Ovary (tissue), 9 donors: Measurements from ENCODE around the gene SORCS2. TPM values are rescaled to one million over a fixed set of nuclear protein-coding genes. Genes with fewer than 3 reads are reported as not detected.

Experiments
- DNase-seq, 5 donors: peaks; one replicate each; pipeline ENCODE4 v3.0.0-alpha.2; 2019 to 2020
- H3K27ac ChIP-seq, 2 donors: fragments of 200-600 bp; one replicate each; pipeline versions ENCODE4 v1.5.1 to v1.8.0; 2019 to 2022
- H3K27me3 ChIP-seq: fragments of 200-600 bp; one replicate; pipeline ENCODE4 v1.8.0; 2022
- H3K36me3 ChIP-seq: fragments of 200-600 bp; sonication (generic); one replicate; pipeline ENCODE4 v1.5.1; 2019
- H3K4me1 ChIP-seq: one replicate; pipeline ENCODE4 v1.8.1; 2013; ENCODE audit warnings: mild to moderate bottlenecking, moderate library complexity; ENCODE audit not compliant: insufficient read depth
- H3K4me3 ChIP-seq: fragments of 200-600 bp; sonication (generic); one replicate; pipeline ENCODE4 v1.5.1; 2017
- H3K9me3 ChIP-seq, 2 donors: fragments of 200-600 bp in 1 of 2; sonication (generic) in 1 of 2; one replicate each; pipeline versions ENCODE4 v1.5.1 to v1.8.1; 2013 to 2019; ENCODE audit warnings: mild to moderate bottlenecking in 1 of 2, moderate library complexity in 1 of 2
- EP300 ChIP-seq: sonication (generic); formaldehyde crosslinking; IDR thresholded peaks from one replicate; pipeline ENCODE4 v1.6.1; 2017; ENCODE audit warnings: antibody characterized with exemption
- POLR2A ChIP-seq: fragments of 450-650 bp; IDR thresholded peaks from one replicate; pipeline ENCODE4 v1.6.1; 2017; ENCODE audit warnings: antibody characterized with exemption, mild to moderate bottlenecking, moderate library complexity
- WGBS, 3 donors: extraction: QIAGEN DNeasy Blood & Tissue Kit in 1 of 3; methylation state at CpG; one replicate each; pipeline versions ENCODE4 v1.1.5 to v1.1.7; 2013 to 2017; 5-methylcytosine and 5-hydroxymethylcytosine counted together
- intact Hi-C, 4 donors: fragments of 100-400 bp; cut with DNase I; formaldehyde crosslinking; loops; one replicate each; pipeline versions ENCODE4 v1.11.0 to v1.15.1; 2022 to 2023
- polyA plus RNA-seq, 2 donors: library from polyadenylated mRNA; stranded (reverse); fragments of 200-250 nt in 1 of 2; fragments of 350-450 nt in 1 of 2; fragmentation: Illumina TruSeq in 1 of 2; extraction: RNeasy Lipid Tissue Mini Kit (QIAGEN cat#74804) in 1 of 2; gene quantifications; one replicate each; pipeline ENCODE4 v1.2.3, GENCODE V29; 2013 to 2014
- total RNA-seq, 7 donors: library from RNA; depleted of rRNA in 2 of 7; stranded (reverse); fragments of >200 nt in 2 of 7; fragmentation: NEBNext Ultra II Directional in 3 of 7; extraction: Animal tissue kit (Norgen Biotek cat#: 25700) in 3 of 7; gene quantifications; one replicate each; pipeline versions ENCODE4 v1.1.0 to v1.2.4, GENCODE V29; 2016 to 2023
- TF ChIP-seq, protein P1 (sequence below), 3 donors: fragments of 450-650 bp in 2 of 3; fragments of 200-600 bp in 1 of 3; IDR thresholded peaks; one replicate each; pipeline versions ENCODE4 v1.5.1 to v1.8.0; 2016 to 2022; ENCODE audit warnings: antibody characterized with exemption in 3 of 3, mild to moderate bottlenecking in 1 of 3
- donor health status: DM: no; HTN: no; CAD: no; lungs with moderate emphysema.
- donor health status: DM: no; HTN: no; CAD: no.
- donor health status: Bipolar disorder and iron deficiency.
- donor health status: DM: yes; HTN: yes; CAD: no.
- donor health status: DM: no; HTN: no; CAD: no.
- donor health status: DM: yes; HTN: yes; CAD: no.

Gene SORCS2
- total and polyA plus RNA-seq, 9 donors = 0.60 to 23.9 (median 7.1) TPM

DNA sequence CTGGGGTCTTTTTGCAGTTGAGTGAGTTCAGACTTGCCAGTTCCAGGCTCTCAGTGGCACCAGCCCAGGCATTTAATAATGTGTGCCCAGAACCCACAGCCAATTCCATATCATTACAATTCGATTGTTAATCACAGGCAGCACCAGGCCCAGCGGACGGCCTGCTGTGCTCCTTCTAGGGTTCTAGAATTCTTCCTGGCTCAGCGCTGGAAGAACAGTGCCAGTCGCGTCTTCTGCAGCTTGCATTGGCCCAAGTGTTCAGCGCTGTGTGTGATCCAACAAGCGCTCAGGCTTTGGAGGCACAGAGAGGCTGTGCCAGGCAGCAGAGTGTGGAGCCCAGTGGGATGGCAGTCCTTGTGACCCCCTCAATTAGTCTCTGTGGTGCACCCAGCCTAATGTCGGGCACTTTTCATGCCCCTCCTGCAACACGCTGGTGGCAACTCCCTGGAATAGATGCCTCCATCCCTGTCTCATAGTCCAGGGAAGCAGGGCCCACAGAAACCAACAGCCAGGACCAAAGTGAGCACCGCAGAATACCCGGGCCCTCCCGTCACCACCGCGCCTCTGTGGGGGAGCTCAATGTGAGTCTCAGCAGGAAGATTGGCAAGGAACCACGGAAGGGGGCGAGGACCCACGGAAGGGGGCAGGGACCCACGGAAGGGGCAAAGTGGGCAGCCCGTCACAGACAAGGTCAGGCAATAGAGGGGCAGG lies 554.2 kb downstream of the SORCS2 start:
- intact Hi-C loops = no loop called here
- H3K4me3 ChIP-seq = no peak overlapping the region
- no peaks in the 10 kb centered on the region for H3K9me3 ChIP-seq
- no peak for DNase-seq
- no peaks in the 10 kb centered on the region for H3K36me3 ChIP-seq
- TF ChIP-seq, protein P1, sequence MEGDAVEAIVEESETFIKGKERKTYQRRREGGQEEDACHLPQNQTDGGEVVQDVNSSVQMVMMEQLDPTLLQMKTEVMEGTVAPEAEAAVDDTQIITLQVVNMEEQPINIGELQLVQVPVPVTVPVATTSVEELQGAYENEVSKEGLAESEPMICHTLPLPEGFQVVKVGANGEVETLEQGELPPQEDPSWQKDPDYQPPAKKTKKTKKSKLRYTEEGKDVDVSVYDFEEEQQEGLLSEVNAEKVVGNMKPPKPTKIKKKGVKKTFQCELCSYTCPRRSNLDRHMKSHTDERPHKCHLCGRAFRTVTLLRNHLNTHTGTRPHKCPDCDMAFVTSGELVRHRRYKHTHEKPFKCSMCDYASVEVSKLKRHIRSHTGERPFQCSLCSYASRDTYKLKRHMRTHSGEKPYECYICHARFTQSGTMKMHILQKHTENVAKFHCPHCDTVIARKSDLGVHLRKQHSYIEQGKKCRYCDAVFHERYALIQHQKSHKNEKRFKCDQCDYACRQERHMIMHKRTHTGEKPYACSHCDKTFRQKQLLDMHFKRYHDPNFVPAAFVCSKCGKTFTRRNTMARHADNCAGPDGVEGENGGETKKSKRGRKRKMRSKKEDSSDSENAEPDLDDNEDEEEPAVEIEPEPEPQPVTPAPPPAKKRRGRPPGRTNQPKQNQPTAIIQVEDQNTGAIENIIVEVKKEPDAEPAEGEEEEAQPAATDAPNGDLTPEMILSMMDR (IDR thresholded peaks at IDR 0.05) = no peak
- TF ChIP-seq EP300 (no peak), POLR2A (no peak)
- WGBS, 3 donors = 80 to 84% (median 83%) methylated on average over 19 to 20 of the region's 20 CpGs
- no peaks in the 10 kb centered on the region for H3K4me1 ChIP-seq
- H3K27ac ChIP-seq = no peak overlapping the region
- no peaks in the 10 kb centered on the region for H3K27me3 ChIP-seq

DNA sequence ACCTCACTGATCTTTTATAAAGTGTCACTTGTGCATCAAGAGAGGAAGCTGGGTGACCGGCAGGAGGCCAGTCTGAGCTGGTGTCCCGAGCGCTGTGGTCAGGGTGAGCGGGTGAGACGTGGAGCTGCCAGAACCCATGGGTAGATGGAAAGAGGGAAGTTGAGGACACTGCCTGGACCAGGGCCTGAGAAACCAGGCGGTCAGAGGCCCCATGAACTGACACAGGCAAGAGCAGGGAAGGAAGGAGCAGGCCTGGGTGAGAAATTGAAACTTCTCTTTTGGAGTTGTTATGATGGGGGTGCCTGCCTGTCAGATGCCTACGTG lies 554.7 kb downstream of the SORCS2 start:
- H3K4me3 ChIP-seq = no peak overlapping the region
- H3K27me3 ChIP-seq = no peaks in the 10 kb centered on the region
- no peaks in the 10 kb centered on the region for H3K4me1 ChIP-seq
- no peak for DNase-seq
- intact Hi-C loops = no loop called here
- H3K36me3 ChIP-seq = no peaks in the 10 kb centered on the region
- TF ChIP-seq, protein P1 (IDR thresholded peaks at IDR 0.05) = no peak
- TF ChIP-seq EP300 = no peak
- TF ChIP-seq POLR2A = no peak
- no peak overlapping the region for H3K27ac ChIP-seq
- 75 to 85% (median 82%) methylated on average over 7 of the region's 7 CpGs for WGBS, 3 donors
- no peaks in the 10 kb centered on the region for H3K9me3 ChIP-seq

DNA sequence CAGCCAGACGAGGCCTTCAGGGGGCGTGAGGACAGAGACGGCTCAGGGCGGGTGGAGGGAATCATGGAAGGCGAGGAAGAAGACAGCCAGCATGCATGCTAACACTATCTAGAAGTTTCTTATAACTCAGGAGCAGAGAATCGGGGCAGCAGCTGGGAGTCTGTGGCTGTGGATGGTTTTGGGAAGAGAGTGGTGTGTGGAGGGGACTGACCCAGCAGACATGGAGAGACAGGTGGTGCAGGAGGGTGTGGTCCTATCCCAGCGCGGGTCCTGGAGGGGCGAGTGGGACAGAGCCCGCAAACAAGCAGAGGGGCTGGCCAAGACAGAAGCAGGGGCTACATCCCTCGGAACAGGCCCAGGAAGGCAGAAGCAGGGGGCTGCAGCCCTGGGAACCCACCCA lies 555.2 kb downstream of the SORCS2 start:
- TF ChIP-seq POLR2A (no peak), EP300 (no peak)
- TF ChIP-seq, protein P1 (IDR thresholded peaks at IDR 0.05) = no peak
- no peak overlapping the region for H3K27ac ChIP-seq
- no peaks in the 10 kb centered on the region for H3K27me3 ChIP-seq

DNA sequence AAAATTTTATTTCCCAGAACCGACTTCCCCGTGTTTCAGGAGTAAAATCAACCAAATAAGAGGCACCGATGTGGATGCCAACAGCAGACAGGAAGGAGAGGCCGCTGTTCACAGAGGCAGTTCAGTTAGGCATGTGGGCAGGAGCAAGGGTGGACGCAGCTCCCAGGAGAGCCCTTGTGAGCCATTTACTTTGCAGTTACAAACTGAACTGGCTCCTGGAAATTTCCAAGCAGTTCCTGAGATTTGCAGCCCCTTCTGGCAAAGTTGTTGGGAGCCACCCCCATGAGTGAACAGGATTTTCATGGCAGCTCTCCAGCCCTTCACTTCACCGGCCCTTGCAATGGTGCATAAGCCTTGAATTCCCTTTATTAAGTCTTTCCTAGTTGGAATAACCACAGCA lies 558.2 kb downstream of the SORCS2 start:
- no peak overlapping the region for H3K4me3 ChIP-seq
- peaks cover 6% of the 10 kb centered on the region for H3K4me1 ChIP-seq
- TF ChIP-seq, protein P1 (IDR thresholded peaks at IDR 0.05) = no peak
- TF ChIP-seq EP300 (no peak), POLR2A (no peak)
- no peaks in the 10 kb centered on the region for H3K9me3 ChIP-seq
- no peak for DNase-seq
- intact Hi-C loops = loop anchor here in 1 of 4 donors (2.0 kb wide), 1 partner anchor 18 kb away; no protein-coding TSS in a partner anchor
- H3K36me3 ChIP-seq = no peaks in the 10 kb centered on the region
- H3K27me3 ChIP-seq = no peaks in the 10 kb centered on the region
- 64 to 77% (median 75%) methylated on average over 6 of the region's 6 CpGs for WGBS, 3 donors
- no peak overlapping the region for H3K27ac ChIP-seq

More for the DNA sequence above, 555.2 kb downstream of the SORCS2 start:
- no peaks in the 10 kb centered on the region for H3K9me3 ChIP-seq
- H3K36me3 ChIP-seq = no peaks in the 10 kb centered on the region
- H3K4me3 ChIP-seq = no peak overlapping the region
- no peaks in the 10 kb centered on the region for H3K4me1 ChIP-seq
- 68 to 73% (median 71%) methylated on average over 11 of the region's 11 CpGs for WGBS, 3 donors
- intact Hi-C loops = no loop called here
- DNase-seq = no peak
